H9 (cell line): ENCODE measurements around the gene POFUT1. TPM values are rescaled to one million over a fixed set of nuclear protein-coding genes. Genes with fewer than 3 reads are reported as not detected.

Experiments
- DNase-seq: peaks from one replicate; pipeline ENCODE4 v3.0.0-alpha.2; 2017
- H2AFZ ChIP-seq: one replicate; pipeline ENCODE4 v1.6.1; 2013; ENCODE audit warnings: mild to moderate bottlenecking, low read length, control low read depth, moderate library complexity
- H2AK5ac ChIP-seq: 2 replicates; pipeline ENCODE4 v1.6.1; 2013; ENCODE audit warnings: low read length, control low read depth, mixed read lengths; ENCODE audit not compliant: insufficient read length
- H2BK120ac ChIP-seq: one replicate; pipeline ENCODE4 v1.6.1; 2013; ENCODE audit warnings: low read depth, mild to moderate bottlenecking, low read length, control low read depth, inconsistent platforms; ENCODE audit not compliant: poor library complexity, severe bottlenecking
- H2BK12ac ChIP-seq: 2 replicates; pipeline ENCODE4 v1.6.1; 2013; ENCODE audit warnings: low read length, control low read depth, mixed read lengths, low read depth; ENCODE audit not compliant: insufficient read length
- H2BK15ac ChIP-seq: 2 replicates; pipeline ENCODE4 v1.6.1; 2013; ENCODE audit warnings: low read depth, low read length, control low read depth
- H2BK20ac ChIP-seq: one replicate; pipeline ENCODE4 v1.6.1; 2013; ENCODE audit warnings: low read depth, mild to moderate bottlenecking, low read length, control low read depth, inconsistent platforms; ENCODE audit not compliant: poor library complexity, severe bottlenecking
- H2BK5ac ChIP-seq: 2 replicates; pipeline ENCODE4 v1.6.1; 2013; ENCODE audit warnings: low read length, control low read depth, mixed read lengths; ENCODE audit not compliant: insufficient read length
- H3K14ac ChIP-seq: 2 replicates; pipeline ENCODE4 v1.6.1; 2013; ENCODE audit warnings: low read length, control low read depth; ENCODE audit not compliant: insufficient read depth
- H3K18ac ChIP-seq: 2 replicates; pipeline ENCODE4 v1.6.1; 2013; ENCODE audit warnings: low read depth, mild to moderate bottlenecking, mixed read lengths, low read length, control low read depth; ENCODE audit not compliant: insufficient read length
- H3K23ac ChIP-seq: 2 replicates; pipeline ENCODE4 v1.6.1; 2013; ENCODE audit warnings: low read length, control low read depth, mixed read lengths, low read depth; ENCODE audit not compliant: insufficient read length
- H3K23me2 ChIP-seq: 2 replicates; pipeline ENCODE4 v1.6.1; 2013; ENCODE audit warnings: low read depth, mild to moderate bottlenecking, mixed read lengths, low read length, control low read depth; ENCODE audit not compliant: insufficient read length, poor library complexity, severe bottlenecking
- H3K27ac ChIP-seq: 2 replicates; pipeline ENCODE4 v1.5.1; 2013; ENCODE audit warnings: low read length, control low read depth, mixed read lengths, low read depth; ENCODE audit not compliant: insufficient read length
- H3K27me3 ChIP-seq: 2 replicates; pipeline ENCODE4 v1.6.1; 2013; ENCODE audit warnings: low read length, control low read depth, inconsistent platforms; ENCODE audit not compliant: insufficient read depth
- H3K4ac ChIP-seq: 2 replicates; pipeline ENCODE4 v1.6.1; 2013; ENCODE audit warnings: low read depth, mild to moderate bottlenecking, control low read depth, inconsistent platforms, low read length, moderate library complexity
- H3K4me1 ChIP-seq: 2 replicates; pipeline ENCODE4 v1.6.1; 2013; ENCODE audit warnings: low read length, control low read depth, inconsistent platforms; ENCODE audit not compliant: insufficient read depth
- H3K4me2 ChIP-seq: 2 replicates; pipeline ENCODE4 v1.6.1; 2013; ENCODE audit warnings: low read length, control low read depth, mixed read lengths; ENCODE audit not compliant: insufficient read length, insufficient read depth
- H3K56ac ChIP-seq: 2 replicates; pipeline ENCODE4 v1.6.1; 2013; ENCODE audit warnings: low read depth, mild to moderate bottlenecking, mixed read lengths, low read length, control low read depth; ENCODE audit not compliant: insufficient read length
- H3K79me1 ChIP-seq: 2 replicates; pipeline ENCODE4 v1.6.1; 2013; ENCODE audit warnings: low read depth, mild to moderate bottlenecking, moderate library complexity, low read length, control low read depth, inconsistent platforms; ENCODE audit not compliant: insufficient read depth, poor library complexity, severe bottlenecking
- H3K79me2 ChIP-seq: 2 replicates; pipeline ENCODE4 v1.6.1; 2013; ENCODE audit warnings: low read length, control low read depth, inconsistent platforms; ENCODE audit not compliant: insufficient read depth
- H3K9ac ChIP-seq: 2 replicates; pipeline ENCODE4 v1.6.1; 2013; ENCODE audit warnings: low read length, control low read depth, mixed read lengths; ENCODE audit not compliant: insufficient read length; ENCODE audit errors: extremely low read depth
- H3K9me3 ChIP-seq: one replicate; pipeline ENCODE4 v1.6.1; 2013; ENCODE audit warnings: low read depth, low read length, inconsistent platforms; ENCODE audit not compliant: control insufficient read depth
- H3T11ph ChIP-seq: one replicate; pipeline ENCODE4 v1.6.1; 2013; ENCODE audit warnings: mild to moderate bottlenecking, low read length, control low read depth, inconsistent platforms
- H4K20me1 ChIP-seq: one replicate; pipeline ENCODE4 v1.6.1; 2013; ENCODE audit not compliant: control insufficient read depth, insufficient read length, insufficient read depth
- H4K5ac ChIP-seq: 2 replicates; pipeline ENCODE4 v1.6.1; 2013; ENCODE audit warnings: low read depth, mild to moderate bottlenecking, mixed read lengths, low read length, control low read depth; ENCODE audit not compliant: insufficient read length
- H4K8ac ChIP-seq: replicated peaks from 2 replicates; pipeline ENCODE4 v1.6.1; 2013; ENCODE audit warnings: low read length, control low read depth, mixed read lengths, low read depth; ENCODE audit not compliant: insufficient read length
- H4K91ac ChIP-seq: 2 replicates; pipeline ENCODE4 v1.6.1; 2013; ENCODE audit warnings: low read depth, mild to moderate bottlenecking, moderate library complexity, mixed read lengths, low read length, control low read depth; ENCODE audit not compliant: insufficient read length
- H3K27ac Mint-ChIP-seq, 3 experiments: 2 replicates in 2 of 3; 3 replicates in 1 of 3; pipeline ENCODE4 v1.8.0; 2020 to 2021; ENCODE audit warnings: mixed read lengths in 3 of 3, mild to moderate bottlenecking in 1 of 3, moderate library complexity in 1 of 3
- H3K27me3 Mint-ChIP-seq: 2 replicates; pipeline ENCODE4 v1.8.0; 2021; ENCODE audit warnings: low read depth, mild to moderate bottlenecking, moderate library complexity, mixed read lengths
- H3K36me3 Mint-ChIP-seq, 3 experiments: 2 replicates in 2 of 3; 3 replicates in 1 of 3; pipeline ENCODE4 v1.8.0; 2020 to 2021; ENCODE audit warnings: low read depth in 3 of 3, mixed read lengths in 3 of 3; ENCODE audit not compliant: insufficient read depth in 1 of 3
- H3K4me1 Mint-ChIP-seq, 2 experiments: 2 replicates each; pipeline ENCODE4 v1.8.0; 2020; ENCODE audit warnings: mixed read lengths in 2 of 2
- H3K4me3 Mint-ChIP-seq, 2 experiments: 2 replicates in 1 of 2; 3 replicates in 1 of 2; pipeline ENCODE4 v1.8.0; 2020 to 2021; ENCODE audit warnings: mild to moderate bottlenecking in 2 of 2, mixed read lengths in 2 of 2, moderate library complexity in 1 of 2
- H3K9me3 Mint-ChIP-seq, 2 experiments: 2 replicates in 1 of 2; 3 replicates in 1 of 2; pipeline ENCODE4 v1.8.0; 2020; ENCODE audit warnings: mild to moderate bottlenecking in 2 of 2, mixed read lengths in 2 of 2, moderate library complexity in 1 of 2
- CTCF ChIP-seq: fragments of 200-600 bp; sonication (generic); conservative IDR thresholded peaks from 3 replicates; pipeline ENCODE4 v1.8.0; 2021; ENCODE audit warnings: antibody characterized with exemption, mild to moderate bottlenecking
- WGBS: extraction: QIAGEN DNeasy Blood & Tissue Kit; methylation state at CpG from one replicate; pipeline ENCODE4 v1.1.7; 2013; ENCODE audit warnings: missing lambda C conversion rate, low lambda C conversion rate, mixed read lengths; ENCODE audit not compliant: insufficient read length; ENCODE audit errors: extremely low coverage; 5-methylcytosine and 5-hydroxymethylcytosine counted together
- total RNA-seq: library from RNA; stranded (reverse); gene quantifications from 2 replicates; pipeline ENCODE4 v1.2.1, GENCODE V29; 2021

POFUT1 gene
- total RNA-seq, 1 experiment from 2014 or later: 41.2 TPM

DNA sequence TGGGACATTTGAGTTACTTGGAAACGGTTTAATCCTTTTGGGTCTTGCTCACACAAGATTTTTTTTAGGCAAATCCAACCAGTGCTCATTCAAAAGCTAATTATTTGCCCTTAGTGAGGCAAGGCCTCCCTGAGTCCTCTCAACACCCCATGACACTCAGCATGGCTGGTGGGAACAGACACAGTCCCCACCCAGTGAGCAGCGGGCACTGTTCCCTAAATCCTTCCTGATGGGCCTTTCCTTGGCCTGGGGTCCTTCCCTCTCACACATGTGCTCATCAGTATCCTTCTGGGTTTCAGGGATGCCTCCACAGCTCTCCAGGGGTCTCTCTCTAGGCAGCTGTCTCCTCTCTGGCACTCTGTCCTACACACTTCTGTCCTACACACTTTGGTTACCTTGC, 28.2 kb upstream of the POFUT1 start:
- DNase-seq: no peak
- Histone ChIP-seq H3K23ac (no peak overlapping the region), H3K79me2 (no peaks in the 10 kb centered on the region), H4K8ac (no peak overlapping the region), H3K14ac (no peak overlapping the region), H3K27ac (no peak overlapping the region), H3K4me2 (no peak overlapping the region), H2BK5ac (no peak overlapping the region), H3K23me2 (no peaks in the 10 kb centered on the region), H3K9ac (no peak overlapping the region), H3K56ac (no peak overlapping the region), H3K9me3 (no peaks in the 10 kb centered on the region), H3K27me3 (no peaks in the 10 kb centered on the region), H2AK5ac (no peak overlapping the region), H2BK15ac (no peak overlapping the region), H2BK12ac (no peak overlapping the region), H3T11ph (no peak overlapping the region), H3K79me1 (no peaks in the 10 kb centered on the region), H2AFZ (no peak overlapping the region), H2BK20ac (no peak overlapping the region), H3K4me1 (no peaks in the 10 kb centered on the region), H4K91ac (no peak overlapping the region), H4K5ac (no peak overlapping the region), H3K18ac (no peak overlapping the region), H4K20me1 (no peaks in the 10 kb centered on the region), H3K4ac (no peak overlapping the region), H2BK120ac (no peak overlapping the region)
- H3K9me3 Mint-ChIP-seq: peaks cover 10 to 13% of the 10 kb centered on the region in 2 experiments
- no peaks in the 10 kb centered on the region; the same call in 1 of the 2 replicates for H3K27me3 Mint-ChIP-seq
- no peak for TF ChIP-seq CTCF
- WGBS: no CpG with 5 or more reads among the region's 2 CpGs
- H3K4me3 Mint-ChIP-seq: no peak overlapping the region
- 0 out of 4 replicates have a peak, but pooled peaks cover 0 to 2% of the 10 kb centered on the region in 2 experiments for H3K4me1 Mint-ChIP-seq
- H3K36me3 Mint-ChIP-seq: peaks cover 5 to 7% (median 7%) of the 10 kb centered on the region in 3 experiments; a peak in 6 of 7 replicates
- H3K27ac Mint-ChIP-seq: no peak overlapping the region
